COLO668 (cell line): ENCODE results near the gene CACNA2D4.

Experiments
- DNase-seq: peaks from one replicate; lab custom pipeline; 2025; ENCODE audit not compliant: unreplicated experiment; lab: John Stamatoyannopoulos, UW

The CACNA2D4 gene

DNA sequence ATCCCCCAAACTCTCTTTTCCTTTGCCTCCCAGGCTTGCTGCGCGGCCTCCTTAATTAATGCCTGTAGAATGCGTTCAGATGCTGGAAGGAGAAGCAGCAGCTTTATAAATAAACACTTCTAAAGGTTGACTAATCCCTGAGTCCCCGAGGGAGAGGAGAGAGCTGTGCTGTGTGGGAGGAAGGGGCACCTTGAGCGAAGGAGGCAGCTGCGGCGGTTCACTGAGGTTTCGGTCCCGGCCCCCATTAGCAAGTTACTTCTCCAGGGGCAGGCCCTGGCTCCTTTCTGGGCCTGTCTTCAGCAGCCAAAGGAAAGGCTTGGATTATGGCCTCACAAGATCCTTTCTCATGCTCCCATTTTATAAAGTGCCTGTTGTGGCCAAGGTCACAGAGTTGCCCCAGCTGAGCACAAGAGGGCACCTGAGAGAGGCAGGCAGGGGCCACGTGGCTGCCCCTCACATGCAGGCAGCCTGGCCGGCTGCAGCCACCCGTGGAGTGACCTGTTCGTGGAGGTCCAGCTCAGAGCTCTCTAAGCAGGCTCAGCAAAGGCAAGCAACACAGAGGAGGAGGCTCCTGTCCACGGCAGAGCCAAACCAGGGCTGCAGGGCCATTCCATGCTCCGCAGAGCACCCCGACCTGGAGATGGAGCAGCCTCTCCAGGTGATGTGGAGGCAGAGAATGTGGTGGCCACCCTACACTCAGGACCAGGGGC, 15.0 kb upstream of the CACNA2D4 start:
- DNase-seq = no peak

DNA sequence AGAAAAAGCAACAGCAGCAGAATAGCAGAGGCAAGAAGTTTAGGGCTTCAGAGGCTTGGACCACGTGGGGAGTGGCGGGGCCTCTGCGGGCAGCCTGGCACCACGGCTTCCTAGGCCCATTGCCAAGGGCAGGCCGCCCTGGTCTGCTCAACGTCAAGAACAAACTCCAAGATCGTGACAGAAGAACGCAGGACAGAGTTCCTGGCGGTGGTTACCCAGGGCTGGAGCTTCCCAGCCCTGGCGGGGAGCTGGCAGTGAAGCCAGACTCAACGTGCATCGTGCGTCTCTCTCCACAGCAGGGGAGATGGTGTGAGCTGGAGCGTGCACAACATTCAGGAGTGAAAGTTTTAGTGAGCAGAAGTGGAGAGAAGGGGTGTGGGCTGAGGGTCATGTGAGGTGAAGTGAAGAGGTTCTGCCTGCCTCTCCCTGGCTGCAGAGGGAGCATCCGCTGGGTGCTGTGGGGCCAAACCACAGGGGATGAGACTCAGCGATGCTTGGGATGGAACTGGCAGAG, 13.9 kb upstream of the CACNA2D4 start:
- DNase-seq = no peak

DNA sequence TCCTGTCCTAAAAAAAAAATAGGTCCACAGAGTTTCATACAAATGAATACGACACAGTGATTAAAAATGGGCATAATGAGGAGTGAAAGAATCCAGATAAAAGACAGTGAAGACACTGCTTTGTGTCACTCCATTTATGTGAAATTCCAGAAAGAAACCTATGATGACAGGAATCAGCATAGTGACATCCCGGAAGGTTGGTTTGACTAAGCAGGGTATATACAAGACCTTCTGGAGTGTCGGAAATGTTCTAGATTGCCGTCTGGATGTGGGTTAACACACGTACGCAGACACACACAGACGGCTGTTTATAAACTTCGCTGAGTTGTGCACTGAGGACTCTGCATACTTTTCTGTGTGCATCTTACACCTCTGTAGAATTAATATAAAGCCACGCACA, 13.2 kb upstream of the CACNA2D4 start:
- no peak for DNase-seq

DNA sequence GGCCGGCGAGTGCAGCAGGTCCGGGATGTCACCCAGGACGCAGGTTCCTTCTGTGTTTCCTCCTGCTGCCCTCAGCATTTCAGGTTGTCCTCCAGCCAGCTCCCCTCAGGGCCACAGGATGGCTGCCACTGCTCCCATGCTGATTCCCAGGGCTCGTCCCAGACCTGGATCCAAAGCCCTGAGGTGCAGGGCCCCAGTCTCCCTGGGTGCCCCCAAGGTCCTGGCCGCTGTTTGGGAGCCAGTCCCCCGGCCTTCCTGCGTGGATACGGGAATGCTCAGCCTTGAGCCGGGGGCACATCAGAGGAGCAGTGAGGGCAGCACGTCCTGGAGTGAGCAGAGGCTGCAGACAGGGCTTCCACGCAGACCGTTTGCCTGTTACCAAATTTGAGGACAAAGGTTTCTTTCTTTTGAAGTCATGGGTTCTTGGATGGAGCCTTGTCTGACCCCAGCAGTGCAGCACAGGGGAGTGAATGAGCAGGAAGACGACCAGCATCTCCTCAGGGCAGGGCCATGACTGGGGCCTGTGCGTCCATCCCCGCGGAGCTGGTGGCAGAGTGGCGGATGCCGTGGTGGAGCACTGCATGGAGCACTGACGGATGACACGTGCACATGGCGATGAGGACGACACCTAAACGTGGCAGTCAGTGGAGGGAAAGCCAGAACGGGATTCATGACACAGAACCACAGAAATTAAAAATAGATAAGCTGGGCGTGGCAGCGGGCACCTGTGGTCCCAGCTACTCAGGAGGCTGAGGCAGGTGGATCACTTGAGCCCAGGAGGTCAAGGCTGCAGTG, 12.5 kb upstream of the CACNA2D4 start:
- DNase-seq = no peak

DNA sequence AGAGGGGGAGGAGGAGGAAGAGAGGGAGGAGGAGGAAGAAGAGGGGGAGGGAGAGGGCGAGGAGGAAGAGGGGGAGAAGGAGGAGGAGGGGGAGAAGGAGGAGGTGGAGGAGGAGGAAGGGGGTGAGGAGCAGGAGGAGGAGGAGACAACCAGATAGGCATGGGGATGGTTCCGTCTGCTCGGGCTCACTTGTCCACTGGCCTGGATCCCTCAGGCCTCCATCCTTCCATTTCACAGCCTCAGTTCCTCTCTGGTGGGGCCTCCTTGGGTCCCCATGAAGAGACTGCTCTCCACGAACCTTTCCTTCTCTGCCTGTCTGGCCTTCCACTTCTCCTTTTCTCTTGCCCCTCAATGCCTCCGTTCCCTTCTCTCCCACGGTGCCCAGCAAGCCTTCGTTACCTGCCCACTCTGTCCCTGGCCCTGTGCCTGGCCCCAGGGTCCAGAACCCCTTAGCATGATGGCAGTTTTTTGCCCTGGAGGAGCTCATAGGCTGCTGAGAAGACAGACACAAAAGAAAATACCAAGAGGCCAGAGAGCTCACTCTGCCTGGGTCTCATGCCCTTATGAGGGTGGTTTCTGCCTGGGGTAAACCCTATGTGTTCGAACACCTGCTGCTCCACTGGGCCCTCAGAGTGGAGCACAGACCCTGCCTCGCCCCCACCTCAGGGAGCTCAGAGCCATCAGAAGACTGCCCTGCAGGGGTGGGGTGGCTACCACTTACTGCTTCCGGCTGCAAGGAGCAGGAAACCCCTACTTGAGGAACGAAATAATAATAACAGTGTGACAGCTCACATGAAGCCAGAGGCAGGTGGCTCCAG, 11.7 kb upstream of the CACNA2D4 start:
- no peak for DNase-seq

- DNase-seq = no peak
Observed at GRCh38 chr12:1929241-1929984, 11.0 kb upstream of the CACNA2D4 start.

DNA sequence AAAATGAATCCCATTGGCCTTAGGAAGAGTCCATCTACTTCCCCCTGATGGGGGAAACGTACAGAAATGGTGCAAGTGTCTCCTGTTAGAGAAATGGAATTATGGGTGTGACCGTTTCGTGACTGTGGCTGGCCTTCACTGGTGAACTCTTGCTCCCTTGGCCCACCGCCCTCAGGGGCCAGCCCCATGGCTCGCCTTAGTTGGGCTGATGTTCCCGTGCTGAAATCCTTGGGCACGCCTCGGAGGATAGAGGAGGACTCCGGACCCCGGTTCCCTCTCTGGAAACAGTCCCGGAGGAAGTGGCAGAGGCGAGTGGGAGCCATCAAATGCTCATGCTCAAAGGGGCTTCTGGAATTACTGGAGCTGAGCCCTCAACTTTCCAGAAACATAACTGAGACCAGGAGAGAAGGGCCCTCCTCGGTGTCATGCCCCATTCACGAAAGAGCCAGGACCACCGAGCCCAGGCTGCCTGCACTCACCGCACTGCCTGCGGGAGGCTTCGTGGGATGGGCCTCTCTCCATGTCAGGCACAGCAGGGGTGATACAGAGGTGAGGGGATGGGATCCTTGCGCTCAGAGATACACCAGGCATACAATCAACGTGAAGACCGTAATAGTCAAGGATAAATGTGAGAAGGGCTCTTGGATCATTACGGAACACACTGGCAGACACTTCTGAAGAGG, 10.1 kb upstream of the CACNA2D4 start:
- DNase-seq = no peak

DNA sequence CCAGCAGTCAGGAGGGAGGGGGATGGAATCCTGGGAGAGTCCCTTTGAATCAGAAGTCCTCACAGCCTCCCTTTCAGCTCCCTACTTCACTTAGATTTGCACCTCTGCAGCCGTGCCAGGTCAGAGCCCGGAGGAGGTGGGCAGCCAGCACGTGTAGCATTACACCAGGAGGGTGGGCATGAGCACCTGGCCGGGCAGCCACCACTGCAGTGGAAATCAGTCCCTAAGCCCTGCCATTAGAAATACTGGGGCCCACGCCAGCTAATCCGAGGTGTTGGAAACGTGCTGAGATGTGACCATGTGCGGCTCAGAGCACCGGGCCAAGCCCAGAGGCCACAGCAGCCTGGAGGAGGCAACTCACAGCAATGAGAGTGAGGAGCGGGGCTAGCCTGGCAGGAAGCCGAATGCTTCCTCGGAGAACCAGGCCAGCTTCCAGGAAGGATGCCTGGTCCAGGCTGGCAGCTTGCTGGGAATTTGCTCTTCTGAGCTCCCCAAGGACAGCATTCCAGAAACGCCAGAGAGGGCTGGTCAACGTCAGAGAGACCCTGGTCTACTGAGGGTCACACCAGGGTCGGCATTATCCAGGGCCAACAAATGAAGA, 9.4 kb upstream of the CACNA2D4 start:
- DNase-seq = no peak

DNA sequence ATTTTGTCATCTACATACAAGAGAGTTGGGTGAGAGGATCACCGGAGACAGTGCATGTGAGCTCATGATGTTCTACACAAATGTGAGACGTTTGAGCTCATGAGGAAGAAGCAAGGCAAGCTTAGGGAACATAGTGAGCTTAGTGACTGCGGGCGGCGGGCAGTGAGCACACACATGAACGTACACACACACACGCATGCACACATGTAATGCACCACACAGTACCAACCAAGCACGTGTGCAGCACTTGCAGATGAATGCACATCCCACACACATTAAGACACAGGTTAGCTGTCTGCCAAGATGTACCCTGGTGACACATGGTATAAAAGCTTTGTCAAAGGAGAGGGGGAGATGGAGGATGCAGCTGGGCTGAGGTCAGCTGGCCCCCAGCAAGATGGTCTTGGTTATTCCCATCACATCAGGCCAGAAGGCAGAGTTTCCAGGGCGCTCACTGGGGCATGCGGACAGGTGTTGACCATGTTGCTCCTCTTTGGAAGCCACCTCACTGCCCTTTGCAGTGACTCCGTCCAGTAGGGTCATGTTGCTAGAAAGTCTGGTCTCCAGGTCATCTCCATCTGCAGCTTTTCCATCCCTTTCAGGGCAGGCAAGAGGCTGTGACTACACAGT, 8.7 kb upstream of the CACNA2D4 start:
- no peak for DNase-seq

GRCh38 chr12:1926251-1926657, 7.8 kb upstream of the CACNA2D4 start:
- no peak for DNase-seq

DNA sequence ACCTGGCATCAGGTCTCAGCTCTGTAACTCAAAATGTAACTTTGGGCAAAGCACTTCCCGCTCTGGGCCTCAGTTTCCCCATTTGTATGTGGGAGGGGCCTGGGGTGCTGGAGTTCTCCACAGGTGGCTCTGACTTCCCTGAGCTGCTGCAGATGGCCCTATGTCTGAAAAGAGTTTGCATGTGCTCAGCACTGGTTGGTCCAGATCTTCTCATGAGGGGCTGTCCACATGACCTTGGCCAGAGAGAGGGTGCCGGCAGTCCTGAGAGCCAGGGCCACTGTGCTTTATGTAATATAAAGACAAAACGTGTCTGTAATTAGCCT, 7.2 kb upstream of the CACNA2D4 start:
- no peak for DNase-seq

GRCh38 chr12:1924996-1925683, 6.7 kb upstream of the CACNA2D4 start:
- DNase-seq = no peak

GRCh38 chr12:1922985-1923384, 4.5 kb upstream of the CACNA2D4 start:
- no peak for DNase-seq

GRCh38 chr12:1922075-1922709, 3.7 kb upstream of the CACNA2D4 start:
- DNase-seq = no peak

DNA sequence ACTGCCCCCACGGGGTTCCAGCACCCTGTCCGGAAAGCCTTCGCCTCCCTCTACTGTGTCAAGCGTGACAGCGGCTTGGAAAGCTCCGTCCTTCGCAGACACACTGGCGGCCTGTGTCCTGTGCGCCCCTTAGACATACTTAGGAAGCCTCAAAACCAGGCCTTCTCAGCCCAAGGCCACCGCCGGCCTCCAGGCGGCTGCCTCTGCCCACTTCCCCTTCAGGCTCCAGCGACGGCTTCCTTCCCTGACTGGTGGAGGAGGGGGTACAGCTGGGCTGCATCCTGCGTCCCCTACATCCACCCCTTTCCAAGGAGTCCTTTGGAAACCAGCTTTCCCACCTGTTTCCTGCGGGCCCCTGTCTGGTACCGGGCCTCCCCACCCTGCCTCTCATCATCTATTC, 2.5 kb upstream of the CACNA2D4 start:
- no peak for DNase-seq

DNA sequence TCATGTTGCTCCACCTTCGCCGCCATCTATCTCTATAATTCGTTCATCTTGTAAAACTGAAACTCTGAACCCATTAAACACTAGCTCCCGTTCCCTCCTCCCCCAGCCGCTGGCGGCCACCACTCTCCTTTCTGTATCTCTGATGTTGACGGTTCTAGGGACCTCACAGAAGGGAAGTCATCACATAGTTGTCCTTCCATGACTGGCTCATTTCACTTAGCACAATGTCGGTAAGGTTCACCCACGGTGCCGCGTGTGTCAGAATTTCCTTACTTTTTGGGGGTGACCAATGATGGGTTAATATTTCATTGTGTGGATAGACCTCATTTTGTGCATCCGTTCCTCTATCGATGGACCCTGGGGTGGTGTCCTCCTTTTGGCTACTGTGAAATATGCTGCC, 2.0 kb upstream of the CACNA2D4 start:
- no peak for DNase-seq

DNA sequence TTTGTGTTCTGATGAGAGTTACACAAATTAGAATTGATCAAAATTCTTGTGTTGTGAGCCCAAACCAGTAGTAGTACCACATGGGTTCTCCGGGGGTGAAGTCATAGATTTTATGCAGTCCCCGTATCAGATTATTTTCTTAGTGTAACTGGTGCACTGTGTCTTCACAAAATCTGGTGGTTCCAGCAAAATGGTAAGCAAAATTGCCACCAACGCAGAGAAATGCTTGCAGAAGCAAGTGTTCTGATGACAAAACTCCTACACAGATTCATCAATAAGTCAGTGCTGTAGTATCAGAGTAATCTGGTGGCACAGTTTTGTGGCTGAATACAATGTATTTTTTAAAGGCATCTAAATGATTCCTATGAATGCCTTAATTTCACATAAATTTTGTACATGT, 1.3 kb upstream of the CACNA2D4 start:
- no peak for DNase-seq

GRCh38 chr12:1919284-1919683, 832 bp upstream of the CACNA2D4 start:
- no peak for DNase-seq

GRCh38 chr12:1918884-1919236, 408 bp upstream of the CACNA2D4 start:
- no peak for DNase-seq
